K562 (cell line): ENCODE measurements around the gene HOXD1.

ENCODE experiments used
- CTCF ChIP-seq, 3 experiments: IDR thresholded peaks in 2 of 3; conservative IDR thresholded peaks in 1 of 3; 2 replicates each; pipeline ENCODE4 v1.5.1; 2011 to 2012; ENCODE audit warnings: low read length in 3 of 3, mild to moderate bottlenecking in 3 of 3, control low read depth in 2 of 3, improper control_type of control experiment in 1 of 3, inconsistent platforms in 1 of 3, low read depth in 1 of 3, mixed read lengths in 1 of 3, moderate library complexity in 1 of 3; ENCODE audit not compliant: insufficient read depth in 2 of 3
- FOSL1 ChIP-seq: fragments of 200-800 bp; sonication (Bioruptor generic); conservative IDR thresholded peaks from 2 replicates; pipeline ENCODE4 v1.6.1; 2016; ENCODE audit warnings: missing genetic modification characterization, missing compliant biosample characterization
- NR3C1 ChIP-seq: sonication (generic); formaldehyde crosslinking; IDR thresholded peaks from 2 replicates; pipeline ENCODE4 v1.8.1; 2022; ENCODE audit warnings: missing genetic modification reagents
- POLR2AphosphoS5 ChIP-seq: IDR thresholded peaks from 2 replicates; pipeline ENCODE4 v1.6.1; 2011; ENCODE audit warnings: mild to moderate bottlenecking, low read depth, low read length, moderate library complexity; ENCODE audit not compliant: control insufficient read depth, insufficient read depth
- U2AF1 ChIP-seq: fragments of 200-400 bp; formaldehyde crosslinking; optimal IDR thresholded peaks from 2 replicates; pipeline ENCODE3; 2017; ENCODE audit warnings: mild to moderate bottlenecking, low read depth, low read length, moderate library complexity
- XRCC5 ChIP-seq: fragments of 200-400 bp; formaldehyde crosslinking; IDR thresholded peaks from 2 replicates; pipeline ENCODE4 v1.6.1; 2017; ENCODE audit warnings: low read depth, mild to moderate bottlenecking, low read length
- ZBTB1 ChIP-seq: sonication (generic); formaldehyde crosslinking; IDR thresholded peaks from 2 replicates; pipeline ENCODE4 v1.8.1; 2023; ENCODE audit warnings: missing genetic modification reagents, low read depth, mild to moderate bottlenecking, borderline replicate concordance

DNA sequence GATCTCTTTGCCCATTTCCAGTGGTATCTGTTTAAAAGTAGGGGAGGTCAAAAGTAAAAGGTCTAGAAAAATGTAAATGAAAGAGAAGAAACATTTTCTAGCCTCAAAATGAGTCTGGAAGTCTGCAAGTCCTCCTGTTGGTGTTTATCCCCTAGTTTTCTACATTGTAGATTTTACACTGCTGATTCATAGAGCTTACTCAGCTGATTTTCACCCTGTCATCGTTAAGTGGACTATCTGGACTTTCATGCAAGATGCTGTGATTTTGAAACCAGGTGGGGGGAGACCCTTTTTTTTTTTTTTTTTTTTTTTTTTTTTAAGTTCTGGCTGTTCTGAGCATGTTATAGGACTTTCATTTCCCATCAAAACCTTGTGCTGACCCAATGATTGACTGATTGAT lies 21.1 kb upstream of the HOXD1 start:
- TF ChIP-seq NR3C1 (CRISPR knock-in tag) (no peak), U2AF1 (no peak), CTCF (IDR thresholded peaks at IDR 0.05 in 2 of 3, conservative IDR thresholded peaks at IDR 0.05 in 1 of 3; ENCODE audit: insufficient read depth in 2 of 3, low read depth in 1 of 3, low read length in 3 of 3) (no peak), XRCC5 (no peak), FOSL1 (no peak), POLR2AphosphoS5 (no peak), ZBTB1 (CRISPR knock-in tag) (no peak)
